Neural crest cell (in vitro differentiated cells): Measurements from ENCODE around the gene HAP1. TPM values are rescaled to one million over a fixed set of nuclear protein-coding genes. Genes with fewer than 3 reads are reported as not detected.
A peak's percentile ranks its signal among the peaks of the same experiment; 100 is the strongest.

Experiments
- DNase-seq: peaks from one replicate; pipeline ENCODE4 v3.0.0; 2021; ENCODE audit warnings: low read depth, mixed read lengths, low spot score
- H3K27ac Mint-ChIP-seq: one replicate; pipeline ENCODE4 v1.8.0; 2021; ENCODE audit warnings: mild to moderate bottlenecking, mixed read lengths; ENCODE audit not compliant: unreplicated experiment
- H3K27me3 Mint-ChIP-seq: 2 replicates; pipeline ENCODE4 v1.8.0; 2021; ENCODE audit warnings: low read depth, mild to moderate bottlenecking, mixed read lengths
- H3K36me3 Mint-ChIP-seq: 2 replicates; pipeline ENCODE4 v1.8.0; 2021; ENCODE audit warnings: low read depth, mild to moderate bottlenecking, mixed read lengths
- H3K4me1 Mint-ChIP-seq: 2 replicates; pipeline ENCODE4 v1.8.0; 2021; ENCODE audit warnings: mixed read lengths
- H3K4me3 Mint-ChIP-seq: one replicate; pipeline ENCODE4 v1.8.0; 2021; ENCODE audit warnings: mild to moderate bottlenecking, mixed read lengths
- H3K9me3 Mint-ChIP-seq: 2 replicates; pipeline ENCODE4 v1.8.0; 2021; ENCODE audit warnings: mixed read lengths
- CTCF ChIP-seq: fragments of 200-600 bp; sonication (generic); conservative IDR thresholded peaks from 2 replicates; pipeline ENCODE4 v1.5.0; 2021; ENCODE audit warnings: antibody characterized with exemption, mild to moderate bottlenecking
- total RNA-seq: library from RNA; stranded (reverse); gene quantifications from 2 replicates; pipeline ENCODE4 v1.2.1, GENCODE V29; 2021

The HAP1 gene
- total RNA-seq, 1 donor from 2014 or later = 1.6 TPM

DNA sequence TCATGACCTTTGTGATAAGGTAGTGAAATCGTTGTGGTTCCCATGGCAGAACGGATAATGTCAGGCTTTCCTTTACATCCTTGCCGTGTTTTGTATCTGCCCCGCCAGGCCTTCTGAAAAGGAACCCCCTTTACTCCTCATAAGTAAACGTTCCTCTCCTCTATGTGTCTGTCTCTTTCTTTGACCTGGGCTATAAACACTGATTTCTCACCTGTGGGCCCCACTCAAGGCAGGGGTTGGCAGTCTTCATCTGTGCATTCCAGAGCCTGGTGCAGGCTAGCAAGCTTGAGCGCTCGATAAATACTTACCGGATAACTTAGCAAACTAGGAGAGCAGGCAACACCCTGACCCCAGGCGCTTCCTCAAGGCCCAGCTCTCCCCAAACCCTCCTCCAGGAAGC is 7.3 kb upstream of the HAP1 start:
- Mint-ChIP-seq H3K27me3 (peaks cover 18% of the 10 kb centered on the region), H3K4me3 (peak overlapping the region; percentile 35), H3K4me1 (peaks cover 6% of the 10 kb centered on the region), H3K9me3 (no peaks in the 10 kb centered on the region), H3K27ac (no peak overlapping the region), H3K36me3 (no peaks in the 10 kb centered on the region)
- DNase-seq = no peak
- TF ChIP-seq CTCF = no peak

- no peak overlapping the region for H3K27ac Mint-ChIP-seq
- H3K27me3 Mint-ChIP-seq = peaks cover 27% of the 10 kb centered on the region
- no peak overlapping the region for H3K4me3 Mint-ChIP-seq
- H3K9me3 Mint-ChIP-seq = no peaks in the 10 kb centered on the region
- no peaks in the 10 kb centered on the region for H3K36me3 Mint-ChIP-seq
- DNase-seq = no peak
- no peak for TF ChIP-seq CTCF
- peaks cover 6% of the 10 kb centered on the region for H3K4me1 Mint-ChIP-seq
Observed at GRCh38 chr17:41740506-41740905, 6.1 kb upstream of the HAP1 start.

GRCh38 chr17:41739661-41740352 is 5.4 kb upstream of the HAP1 start:
- Mint-ChIP-seq H3K27me3 (peaks cover 34% of the 10 kb centered on the region), H3K4me1 (peaks cover 10% of the 10 kb centered on the region), H3K4me3 (no peak overlapping the region), H3K27ac (no peak overlapping the region), H3K9me3 (no peaks in the 10 kb centered on the region), H3K36me3 (no peaks in the 10 kb centered on the region)
- no peak for DNase-seq
- TF ChIP-seq CTCF = no peak

DNA sequence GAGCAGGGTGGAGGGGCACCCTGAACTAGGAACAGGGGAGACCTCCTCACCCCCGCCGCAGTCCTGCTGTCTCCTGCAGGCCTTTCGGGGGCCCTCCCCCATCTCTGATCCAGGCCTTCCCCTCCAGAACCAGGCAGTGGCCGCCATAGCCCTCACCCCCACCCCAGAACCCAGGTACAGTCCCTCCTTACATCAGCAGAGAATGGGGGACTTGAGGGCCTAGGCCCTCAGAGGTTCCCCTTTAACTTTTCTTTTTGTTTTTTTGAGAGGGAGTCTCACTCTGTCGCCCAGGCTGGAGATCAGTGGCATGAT is 4.3 kb upstream of the HAP1 start:
- peaks cover 10% of the 10 kb centered on the region for H3K4me1 Mint-ChIP-seq
- H3K27ac Mint-ChIP-seq = peak overlapping the region; percentile 50
- H3K27me3 Mint-ChIP-seq = peaks cover 43% of the 10 kb centered on the region
- no peak for TF ChIP-seq CTCF
- no peak for DNase-seq
- H3K9me3 Mint-ChIP-seq = no peaks in the 10 kb centered on the region
- no peaks in the 10 kb centered on the region for H3K36me3 Mint-ChIP-seq
- H3K4me3 Mint-ChIP-seq = no peak overlapping the region

GRCh38 chr17:41738077-41738800 is 3.8 kb upstream of the HAP1 start:
- H3K9me3 Mint-ChIP-seq = no peaks in the 10 kb centered on the region
- H3K27me3 Mint-ChIP-seq = peaks cover 49% of the 10 kb centered on the region
- no peaks in the 10 kb centered on the region for H3K36me3 Mint-ChIP-seq
- H3K27ac Mint-ChIP-seq = peak overlapping the region; percentile 57
- H3K4me1 Mint-ChIP-seq = peaks cover 14% of the 10 kb centered on the region
- peak; percentile 98 for TF ChIP-seq CTCF
- peak overlapping the region; percentile 81 for H3K4me3 Mint-ChIP-seq
- DNase-seq = peak; percentile 87
